Breast epithelium (tissue), 4 donors: Measurements from ENCODE around the gene UBAC2. TPM values are rescaled to one million over a fixed set of nuclear protein-coding genes. Genes with fewer than 3 reads are reported as not detected.

ENCODE experiments used
- DNase-seq, 2 donors: peaks; one replicate each; pipeline ENCODE4 v3.0.0-alpha.2; 2019; ENCODE audit warnings: low spot score in 2 of 2
- H3K27ac ChIP-seq, 2 donors: fragments of 200-600 bp; sonication (generic) in 1 of 2; one replicate each; pipeline ENCODE4 v1.5.1; 2016 to 2019; ENCODE audit warnings: mild to moderate bottlenecking in 1 of 2
- H3K27me3 ChIP-seq, 2 donors: fragments of 200-600 bp; sonication (generic) in 1 of 2; one replicate each; pipeline versions ENCODE4 v1.5.1 to v1.6.0; 2017 to 2019; ENCODE audit warnings: control low read depth in 1 of 2, mild to moderate bottlenecking in 1 of 2
- H3K36me3 ChIP-seq: fragments of 200-600 bp; one replicate; pipeline ENCODE4 v1.5.1; 2019
- H3K4me1 ChIP-seq, 2 donors: fragments of 200-600 bp; sonication (generic); one replicate each; pipeline ENCODE4 v1.5.1; 2016 to 2019; ENCODE audit warnings: control low read depth in 1 of 2
- H3K4me3 ChIP-seq, 3 donors: fragments of 200-600 bp; sonication (generic); 1 replicate in 2 of 3; 2 replicates in 1 of 3; pipeline ENCODE4 v1.5.1; 2016 to 2019; ENCODE audit warnings: mild to moderate bottlenecking in 3 of 3, moderate library complexity in 2 of 3
- H3K9me3 ChIP-seq, 2 donors: fragments of 200-600 bp; sonication (generic) in 1 of 2; one replicate each; pipeline ENCODE4 v1.5.1; 2016 to 2019; ENCODE audit warnings: control low read depth in 1 of 2
- POLR2A ChIP-seq: fragments of 450-650 bp; IDR thresholded peaks from one replicate; pipeline ENCODE4 v1.6.1; 2016; ENCODE audit warnings: antibody characterized with exemption, mild to moderate bottlenecking, moderate library complexity
- POLR2AphosphoS5 ChIP-seq, 3 donors: sonication (generic); formaldehyde crosslinking; IDR thresholded peaks; one replicate each; pipeline ENCODE4 v1.6.1; 2017; ENCODE audit warnings: antibody characterized with exemption in 3 of 3
- intact Hi-C: fragments of 100-400 bp; cut with DNase I; formaldehyde crosslinking; loops from one replicate; pipeline ENCODE4 v1.15.1; 2023; ENCODE audit warnings: low total_unique reads
- total RNA-seq, 3 donors: library from RNA; depleted of rRNA; stranded (reverse); fragments of >200 nt; gene quantifications; one replicate each; pipeline ENCODE4 v1.1.0, GENCODE V29; 2016
- TF ChIP-seq, protein P1 (sequence below), 3 donors: fragments of 450-650 bp; IDR thresholded peaks; one replicate each; pipeline ENCODE4 v1.5.1; 2016 to 2017; ENCODE audit warnings: antibody characterized with exemption in 3 of 3, mild to moderate bottlenecking in 3 of 3, moderate library complexity in 3 of 3

UBAC2 gene
- total RNA-seq, 3 donors from 2014 or later = 64.6 to 72.8 (median 65.1) TPM

DNA sequence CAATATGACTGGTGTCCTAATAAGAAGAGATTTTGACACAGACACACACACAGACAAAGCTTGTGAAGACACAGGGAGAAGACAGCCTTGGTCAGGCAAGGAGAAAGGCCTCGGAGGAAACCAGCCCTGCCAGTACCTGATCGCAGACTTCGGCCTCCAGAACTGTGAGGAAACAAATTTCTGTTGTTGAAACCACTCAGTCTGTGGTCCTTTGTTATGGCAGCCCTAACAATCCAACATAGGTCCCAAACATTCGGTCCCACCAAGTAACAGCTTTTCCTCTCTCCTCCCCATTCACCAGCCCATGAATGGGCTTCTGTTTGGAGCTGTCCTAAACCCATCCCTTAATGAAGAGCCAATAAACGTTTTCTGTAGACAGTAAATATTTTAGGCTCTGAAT, 36.4 kb upstream of the UBAC2 start:
- no peaks in the 10 kb centered on the region for H3K4me1 ChIP-seq
- H3K27me3 ChIP-seq = no peaks in the 10 kb centered on the region
- no peak overlapping the region for H3K27ac ChIP-seq
- H3K36me3 ChIP-seq = no peaks in the 10 kb centered on the region
- TF ChIP-seq, protein P1, sequence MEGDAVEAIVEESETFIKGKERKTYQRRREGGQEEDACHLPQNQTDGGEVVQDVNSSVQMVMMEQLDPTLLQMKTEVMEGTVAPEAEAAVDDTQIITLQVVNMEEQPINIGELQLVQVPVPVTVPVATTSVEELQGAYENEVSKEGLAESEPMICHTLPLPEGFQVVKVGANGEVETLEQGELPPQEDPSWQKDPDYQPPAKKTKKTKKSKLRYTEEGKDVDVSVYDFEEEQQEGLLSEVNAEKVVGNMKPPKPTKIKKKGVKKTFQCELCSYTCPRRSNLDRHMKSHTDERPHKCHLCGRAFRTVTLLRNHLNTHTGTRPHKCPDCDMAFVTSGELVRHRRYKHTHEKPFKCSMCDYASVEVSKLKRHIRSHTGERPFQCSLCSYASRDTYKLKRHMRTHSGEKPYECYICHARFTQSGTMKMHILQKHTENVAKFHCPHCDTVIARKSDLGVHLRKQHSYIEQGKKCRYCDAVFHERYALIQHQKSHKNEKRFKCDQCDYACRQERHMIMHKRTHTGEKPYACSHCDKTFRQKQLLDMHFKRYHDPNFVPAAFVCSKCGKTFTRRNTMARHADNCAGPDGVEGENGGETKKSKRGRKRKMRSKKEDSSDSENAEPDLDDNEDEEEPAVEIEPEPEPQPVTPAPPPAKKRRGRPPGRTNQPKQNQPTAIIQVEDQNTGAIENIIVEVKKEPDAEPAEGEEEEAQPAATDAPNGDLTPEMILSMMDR (IDR thresholded peaks at IDR 0.05) = no peak
- TF ChIP-seq POLR2A = no peak
- TF ChIP-seq POLR2AphosphoS5 (IDR thresholded peaks at IDR 0.05) = no peak
- intact Hi-C loops = no loop called here
- H3K9me3 ChIP-seq = no peaks in the 10 kb centered on the region
- H3K4me3 ChIP-seq = no peak overlapping the region
- no peak for DNase-seq

DNA sequence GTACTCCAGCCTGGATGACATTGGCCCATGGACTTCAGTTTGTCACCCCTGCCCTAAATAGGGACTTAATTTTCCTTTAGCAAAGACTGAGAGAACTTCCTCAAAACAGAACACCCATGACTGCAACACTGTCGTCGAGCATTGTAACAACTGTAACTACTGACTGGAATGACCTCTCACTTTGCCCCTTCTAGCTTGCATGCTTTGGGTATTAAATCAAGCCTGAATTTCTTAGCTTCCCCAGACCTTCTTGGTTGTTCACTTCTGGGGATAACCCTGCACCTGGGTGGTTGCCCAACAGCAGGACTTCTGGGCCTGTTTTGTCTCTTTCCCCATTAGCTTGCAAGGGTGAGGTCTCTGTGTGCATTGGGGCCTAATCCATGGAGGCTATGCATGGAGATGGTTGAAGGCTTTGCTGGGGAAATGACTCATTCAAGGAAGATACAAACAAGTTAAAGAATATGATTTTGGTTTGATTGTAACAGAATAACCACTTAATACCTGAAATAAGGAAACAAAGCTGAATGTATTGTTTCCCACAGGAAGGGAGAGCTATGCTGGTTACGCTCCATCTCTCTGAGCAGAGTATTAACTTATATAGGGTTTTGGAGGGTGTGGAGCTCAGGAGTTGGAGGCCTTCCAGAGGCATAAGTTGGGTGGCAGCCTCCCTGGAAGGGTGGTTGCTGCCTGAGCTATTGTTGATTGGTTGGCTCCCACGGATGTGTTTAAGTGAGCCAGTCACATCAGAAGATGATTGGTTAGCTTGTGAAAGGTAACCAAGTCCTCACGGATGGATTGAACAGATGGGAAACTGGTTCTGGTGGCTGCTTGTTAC, 34.7 kb upstream of the UBAC2 start:
- H3K4me1 ChIP-seq = no peaks in the 10 kb centered on the region
- intact Hi-C loops = no loop called here
- no peaks in the 10 kb centered on the region for H3K27me3 ChIP-seq
- H3K27ac ChIP-seq = no peak overlapping the region
- TF ChIP-seq, protein P1 (IDR thresholded peaks at IDR 0.05) = no peak
- TF ChIP-seq POLR2A = no peak
- TF ChIP-seq POLR2AphosphoS5 (IDR thresholded peaks at IDR 0.05) = no peak
- no peak overlapping the region for H3K4me3 ChIP-seq
- DNase-seq = no peak
- no peaks in the 10 kb centered on the region for H3K36me3 ChIP-seq
- H3K9me3 ChIP-seq = no peaks in the 10 kb centered on the region

DNA sequence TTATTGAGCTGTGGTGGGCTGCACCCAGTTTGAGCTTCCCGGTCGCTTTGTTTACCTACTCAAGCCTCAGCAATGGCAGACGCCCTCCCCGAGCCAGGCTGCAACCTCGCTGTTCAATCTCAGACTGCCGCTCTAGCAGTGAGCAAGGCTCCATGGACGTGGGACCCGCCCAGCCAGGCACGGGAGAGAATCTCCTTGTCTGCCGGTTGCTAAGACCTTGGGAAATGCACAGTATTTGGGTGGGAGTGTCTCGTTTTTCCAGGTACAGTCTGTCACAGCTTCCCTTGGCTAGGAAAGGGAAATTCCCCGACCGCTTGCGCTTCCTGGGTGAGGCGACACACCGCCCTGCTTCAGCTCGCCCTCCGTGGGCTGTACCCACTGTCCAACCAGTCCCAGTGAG, 27.7 kb upstream of the UBAC2 start:
- intact Hi-C loops = loop anchor here (10.0 kb wide), 1 partner anchor 262 kb away; no protein-coding TSS in a partner anchor
- TF ChIP-seq POLR2A = no peak
- TF ChIP-seq POLR2AphosphoS5 (IDR thresholded peaks at IDR 0.05) = no peak
- TF ChIP-seq, protein P1 (IDR thresholded peaks at IDR 0.05) = no peak

DNA sequence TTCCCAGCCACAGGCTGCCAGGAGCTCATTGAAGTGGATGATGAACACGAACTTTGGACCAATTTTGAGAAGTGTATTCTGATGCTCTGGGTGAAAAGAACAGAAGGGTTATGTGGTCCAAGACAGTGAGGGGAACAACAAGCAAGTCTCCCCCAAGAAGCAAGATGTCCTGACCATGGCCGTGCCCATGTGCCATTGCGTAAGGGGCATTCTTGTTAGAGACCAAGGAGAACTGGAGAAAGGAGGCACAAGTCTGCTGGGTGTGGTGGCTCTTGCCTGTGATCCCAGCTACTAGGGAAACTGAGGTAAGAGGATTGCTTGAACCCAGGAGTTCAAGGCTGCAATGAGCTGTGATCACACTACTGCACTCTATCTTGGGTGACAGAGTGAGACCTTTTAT, 27.0 kb upstream of the UBAC2 start:
- intact Hi-C loops = loop anchor here (10.0 kb wide), 1 partner anchor 261 kb away; no protein-coding TSS in a partner anchor
- H3K36me3 ChIP-seq = no peaks in the 10 kb centered on the region
- no peak overlapping the region for H3K27ac ChIP-seq
- no peaks in the 10 kb centered on the region for H3K9me3 ChIP-seq
- H3K4me1 ChIP-seq = no peaks in the 10 kb centered on the region
- DNase-seq = no peak
- H3K27me3 ChIP-seq = no peaks in the 10 kb centered on the region
- H3K4me3 ChIP-seq = no peak overlapping the region
- TF ChIP-seq POLR2AphosphoS5 (IDR thresholded peaks at IDR 0.05) (no peak), POLR2A (no peak)
- TF ChIP-seq, protein P1 (IDR thresholded peaks at IDR 0.05) = no peak

More for the DNA sequence above, 27.7 kb upstream of the UBAC2 start:
- no peak overlapping the region for H3K4me3 ChIP-seq
- H3K27me3 ChIP-seq = no peaks in the 10 kb centered on the region
- no peak for DNase-seq
- H3K4me1 ChIP-seq = no peaks in the 10 kb centered on the region
- H3K27ac ChIP-seq = no peak overlapping the region
- no peaks in the 10 kb centered on the region for H3K36me3 ChIP-seq
- no peaks in the 10 kb centered on the region for H3K9me3 ChIP-seq

DNA sequence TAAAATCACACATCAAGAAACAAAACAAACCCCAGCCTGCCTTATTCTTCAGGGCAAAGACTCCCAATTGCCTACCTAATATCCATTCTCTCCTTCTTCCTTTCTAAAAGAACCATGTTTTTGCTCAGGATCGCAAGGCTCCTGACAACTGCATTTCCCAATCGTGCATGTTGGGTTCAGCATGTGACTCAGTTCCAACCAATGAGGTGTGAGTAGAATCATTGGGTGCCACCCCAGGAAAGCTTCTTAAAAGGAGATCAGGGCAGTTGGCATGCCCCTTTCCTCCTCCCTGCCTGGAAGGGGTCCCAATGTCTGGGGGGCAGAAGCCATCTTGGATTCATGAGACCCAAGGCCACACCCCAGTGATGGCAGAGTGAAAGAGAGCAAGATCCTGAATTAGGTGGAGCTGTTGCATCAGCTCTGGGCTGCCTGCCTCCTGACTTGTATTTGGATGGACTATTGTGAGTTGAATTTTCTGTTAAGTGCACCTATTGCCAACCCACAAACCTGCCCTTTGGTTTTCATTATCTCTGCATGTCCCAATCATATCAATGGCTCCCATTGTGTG, 26.0 kb upstream of the UBAC2 start:
- intact Hi-C loops = loop anchor here (5.0 to 10.0 kb wide), 2 partner anchors 93 to 260 kb away; no protein-coding TSS in a partner anchor

More for the DNA sequence above, 26.0 kb upstream of the UBAC2 start:
- Histone ChIP-seq H3K27ac (no peak overlapping the region), H3K9me3 (no peaks in the 10 kb centered on the region), H3K36me3 (no peaks in the 10 kb centered on the region), H3K4me1 (no peaks in the 10 kb centered on the region), H3K4me3 (no peak overlapping the region), H3K27me3 (no peaks in the 10 kb centered on the region)
- DNase-seq = no peak
- TF ChIP-seq POLR2AphosphoS5 (IDR thresholded peaks at IDR 0.05) (no peak), POLR2A (no peak)
- TF ChIP-seq, protein P1 (IDR thresholded peaks at IDR 0.05) = no peak
